ENCODE results near the gene C2orf92. TPM values are rescaled to one million over a fixed set of nuclear protein-coding genes. Genes with fewer than 3 reads are reported as not detected.

Gene C2orf92
- total RNA-seq, 1 donor from 2014 or later = 10.0 TPM

DNA sequence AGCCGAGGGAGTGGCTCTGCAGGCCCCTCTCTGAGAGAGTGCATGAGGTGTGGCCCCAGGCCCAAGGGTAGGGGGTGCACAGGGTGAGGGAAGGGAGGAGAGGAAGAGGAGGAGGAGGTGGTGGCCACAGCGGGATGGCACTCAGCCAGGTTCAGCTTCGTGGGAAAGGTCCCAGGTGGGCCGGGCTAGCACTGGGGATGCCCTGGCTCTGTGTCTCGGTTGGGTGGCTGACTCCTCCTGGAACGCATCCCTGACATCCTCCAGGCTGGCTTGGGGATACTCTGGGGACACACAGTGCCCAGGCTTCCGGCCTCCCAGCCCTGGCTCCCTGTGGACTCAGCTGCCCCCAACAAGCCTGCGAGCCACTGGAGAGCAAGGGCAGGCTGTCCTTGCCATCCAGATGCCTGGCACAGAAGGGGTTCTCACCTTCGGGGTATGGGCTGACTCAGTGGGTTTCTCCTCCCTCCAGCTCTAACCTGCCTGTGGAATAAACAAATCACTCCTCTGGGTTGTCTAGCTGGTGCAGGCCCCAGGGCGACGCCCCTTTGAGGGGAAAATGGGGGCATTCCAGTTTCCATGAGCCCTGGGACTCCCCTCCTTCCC, 43.3 kb downstream of the C2orf92 start:
- intact Hi-C loops (cut with micrococcal nuclease) = no loop called here

DNA sequence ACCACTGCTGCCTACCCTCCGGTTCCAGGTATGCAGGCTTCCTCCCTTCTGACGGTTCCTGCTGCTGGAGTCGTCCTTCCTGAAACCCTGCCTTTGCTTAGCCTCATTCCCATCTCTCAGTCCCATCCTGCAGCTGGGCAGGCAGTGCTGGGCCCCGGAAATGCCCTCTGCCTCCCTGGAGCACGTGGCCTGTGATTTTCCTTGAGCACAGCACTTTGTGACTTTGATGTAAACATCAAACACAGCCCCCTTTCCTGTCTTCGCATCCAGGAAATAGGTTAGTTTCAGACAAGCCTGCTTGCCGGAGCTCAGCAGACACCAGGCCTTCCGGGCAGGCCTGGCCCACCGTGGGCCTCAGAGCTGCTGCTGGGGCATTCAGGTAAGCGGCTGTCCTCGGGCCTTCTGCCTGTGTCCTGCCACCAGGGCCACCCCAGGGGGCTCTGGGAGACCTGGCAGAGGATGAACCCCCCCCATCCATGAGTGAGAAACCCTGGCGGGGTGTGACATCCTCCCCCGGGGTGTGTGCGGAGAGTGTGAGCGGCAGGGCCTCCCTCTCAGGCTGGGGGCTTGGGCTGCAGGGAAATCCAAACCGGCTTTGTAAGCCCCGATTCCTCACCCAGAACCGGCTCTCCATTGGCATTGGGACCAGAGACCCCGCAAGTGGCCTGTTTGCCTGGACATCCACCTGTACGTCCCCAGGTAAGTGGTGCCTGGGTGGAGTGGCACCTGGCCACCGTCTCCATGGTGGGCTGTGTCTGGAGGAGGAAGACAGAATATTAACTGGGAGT, 44.0 kb downstream of the C2orf92 start, which contains the start of gene ZAP70:
TSS of gene ZAP70 (plus strand) at position 281 of the 788 bp plus-strand sequence. CDS start 10,461 bp downstream, outside the sequence.
- intact Hi-C loops (cut with micrococcal nuclease) = no loop called here

DNA sequence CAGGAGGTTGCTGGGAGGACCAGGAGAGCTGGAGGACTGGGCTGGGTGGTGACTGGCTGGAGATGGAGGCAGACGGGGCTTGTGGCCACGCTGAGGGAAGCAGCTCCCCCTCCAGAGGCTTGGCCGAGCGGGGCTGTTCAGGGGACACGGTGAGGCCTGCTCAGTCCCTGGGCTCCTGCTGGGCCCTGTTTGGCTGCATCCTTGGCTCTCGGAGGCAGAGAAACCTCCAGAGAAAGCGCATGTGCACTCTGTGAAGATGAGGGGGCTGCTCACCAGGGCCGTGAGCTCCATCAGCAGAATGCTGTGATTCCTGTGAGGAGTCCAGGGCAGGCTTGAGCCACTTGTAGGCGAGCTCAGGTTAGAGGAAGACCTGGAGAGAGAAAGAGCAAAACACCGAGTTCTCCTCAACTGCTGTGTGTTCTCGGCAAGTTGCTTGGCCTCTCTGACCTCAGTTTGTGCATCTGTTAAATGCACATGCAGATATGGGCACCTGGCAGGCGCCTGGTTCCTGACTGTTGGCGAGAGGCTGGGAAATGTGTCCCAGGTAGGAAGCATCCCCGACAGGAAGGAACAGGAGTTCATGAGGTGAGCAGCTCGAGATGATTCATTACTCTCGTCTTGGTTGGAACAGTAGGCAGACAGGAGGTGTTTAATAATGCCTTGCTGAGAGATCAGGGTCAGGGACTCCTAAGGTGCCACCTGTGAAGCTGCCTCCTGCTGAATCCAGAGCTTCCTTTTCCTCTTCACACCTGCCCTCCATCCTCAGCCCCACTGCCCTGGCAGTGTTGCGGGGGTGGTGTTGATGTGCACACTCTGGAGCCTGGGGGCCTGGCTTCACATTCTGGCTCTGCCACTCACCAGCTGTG, 44.8 kb downstream of the C2orf92 start:
- intact Hi-C loops (cut with micrococcal nuclease) = no loop called here

DNA sequence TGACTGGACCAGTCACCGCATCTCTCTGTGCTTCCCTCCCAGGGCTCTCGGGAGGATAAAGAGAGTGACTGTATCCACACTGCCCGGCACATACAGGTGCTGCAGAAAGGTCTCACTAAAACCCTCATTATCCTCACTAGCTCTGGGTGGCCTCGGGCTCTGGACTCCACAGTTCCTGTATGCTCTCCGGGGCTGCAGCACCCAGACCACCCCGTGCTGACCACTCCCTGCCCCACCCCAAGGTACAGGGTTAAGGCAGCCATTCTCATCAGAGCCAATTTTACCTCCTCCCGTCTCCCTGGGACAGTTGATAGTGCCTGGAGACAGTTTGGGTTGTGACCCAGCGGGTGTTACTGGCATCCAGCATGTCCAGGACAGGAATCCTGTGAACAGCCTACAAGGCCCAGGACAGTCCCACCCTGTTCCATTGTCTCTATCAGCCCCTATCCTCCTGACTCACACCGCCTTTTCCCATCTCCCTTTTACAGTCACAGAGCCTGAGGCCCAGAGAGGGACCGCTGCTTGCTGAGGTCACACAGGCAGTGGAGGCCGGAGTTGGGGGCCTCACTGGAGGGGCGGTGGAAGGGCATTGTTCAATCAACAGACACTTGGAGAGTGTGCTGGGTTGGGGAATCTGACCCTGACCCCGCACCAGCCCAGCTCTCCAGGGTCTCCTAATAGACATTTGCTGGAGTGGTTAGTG, 45.6 kb downstream of the C2orf92 start:
- intact Hi-C loops (cut with micrococcal nuclease) = no loop called here

DNA sequence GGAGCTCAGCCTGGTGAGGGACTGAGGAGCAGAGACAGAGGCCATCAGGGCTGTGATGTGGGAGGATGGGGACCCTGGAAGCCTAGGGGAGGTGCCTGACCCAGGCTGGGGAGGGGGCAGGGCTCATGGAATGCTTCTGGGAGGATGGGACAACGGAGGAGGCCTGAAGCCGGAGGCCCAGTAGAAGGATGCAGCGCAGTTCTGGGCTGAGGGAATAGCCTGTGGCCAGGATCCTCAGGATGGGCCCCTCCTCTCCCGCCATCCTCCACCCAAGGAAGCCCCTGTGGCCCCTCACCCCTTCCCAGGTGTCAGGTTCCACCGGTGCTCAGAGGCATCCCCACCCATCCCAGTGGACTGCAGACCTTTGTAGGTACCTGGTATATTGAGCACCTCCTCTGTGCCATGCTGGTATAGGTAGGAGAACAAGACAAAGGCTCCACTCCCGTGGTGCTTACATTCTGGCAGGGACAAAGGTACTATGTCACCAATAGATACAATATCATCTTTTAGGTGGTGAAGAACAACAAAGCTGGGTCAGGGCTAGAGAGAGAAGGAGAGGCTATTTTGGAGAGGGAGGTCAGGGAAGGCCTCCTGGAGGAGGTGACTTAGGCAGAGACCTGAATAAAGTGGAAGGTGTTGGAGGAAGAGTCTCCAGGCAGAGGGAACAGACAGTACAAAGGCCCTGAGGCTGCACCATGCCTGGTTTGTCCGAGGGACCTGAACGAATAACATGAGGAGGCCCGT, 46.6 kb downstream of the C2orf92 start:
- intact Hi-C loops (cut with micrococcal nuclease) = no loop called here

DNA sequence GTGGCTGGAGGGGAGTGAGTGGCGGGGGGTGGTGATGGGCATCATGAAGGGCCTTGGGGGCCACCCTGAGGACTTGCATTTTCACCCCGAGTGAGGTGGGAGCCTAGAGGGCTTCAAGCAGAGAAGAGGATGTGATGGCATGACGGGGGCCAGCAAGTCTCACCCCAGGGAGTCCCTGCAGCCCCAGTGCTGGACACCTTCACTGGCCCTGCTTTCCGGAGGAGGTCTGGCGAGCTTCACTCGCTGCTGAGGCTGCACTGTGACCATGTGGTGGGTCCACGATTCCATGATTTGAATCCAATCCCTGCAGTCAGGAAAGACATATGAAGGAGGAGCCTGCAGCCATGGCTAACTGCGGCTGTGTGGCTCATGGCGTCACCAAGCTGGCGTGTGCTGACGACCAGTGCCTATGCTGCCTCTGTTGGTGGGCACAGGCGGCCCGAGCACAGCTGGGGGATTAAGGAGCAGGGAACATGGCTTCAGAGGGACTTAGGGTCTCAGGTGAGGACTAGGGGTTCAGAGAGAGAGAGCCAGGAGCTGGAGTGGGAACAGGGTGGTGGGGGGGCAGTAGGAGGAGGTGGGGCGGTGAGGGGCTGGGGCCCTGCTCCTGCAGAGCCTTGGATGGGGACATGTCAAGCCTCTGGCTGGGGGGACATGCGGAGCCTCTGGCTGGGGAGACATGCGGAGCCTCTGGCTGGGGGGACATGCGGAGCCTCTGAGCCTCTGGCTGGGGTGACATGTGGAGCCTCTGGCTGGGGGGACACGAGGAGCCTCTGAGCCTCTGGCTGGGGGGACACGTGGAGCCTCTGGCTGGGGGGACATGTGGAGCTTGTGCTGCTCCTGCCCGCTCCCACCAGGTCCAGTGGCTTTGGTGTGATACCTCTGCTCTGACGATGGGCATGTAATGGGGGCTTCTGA, 47.4 kb downstream of the C2orf92 start:
- intact Hi-C loops (cut with micrococcal nuclease) = no loop called here

DNA sequence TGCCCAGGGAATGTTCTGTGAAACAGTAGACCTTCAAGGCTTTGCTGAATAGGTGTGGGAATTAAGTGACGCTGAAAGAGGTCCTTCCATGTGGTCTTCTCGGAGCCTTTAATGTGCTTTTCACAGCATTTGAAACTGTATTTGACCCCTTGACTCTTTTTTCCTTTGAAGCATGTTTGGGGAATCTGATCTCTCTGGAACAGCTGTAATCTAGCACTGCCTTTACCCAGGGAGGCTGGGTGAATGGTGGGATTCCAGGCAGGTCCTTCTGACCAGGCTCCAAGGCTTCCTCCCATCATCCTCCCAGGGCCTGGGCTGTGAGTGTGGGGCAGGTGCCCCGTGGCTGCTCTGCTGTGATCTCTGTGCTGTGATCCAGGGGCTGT, 48.1 kb downstream of the C2orf92 start:
- intact Hi-C loops (cut with micrococcal nuclease) = no loop called here

DNA sequence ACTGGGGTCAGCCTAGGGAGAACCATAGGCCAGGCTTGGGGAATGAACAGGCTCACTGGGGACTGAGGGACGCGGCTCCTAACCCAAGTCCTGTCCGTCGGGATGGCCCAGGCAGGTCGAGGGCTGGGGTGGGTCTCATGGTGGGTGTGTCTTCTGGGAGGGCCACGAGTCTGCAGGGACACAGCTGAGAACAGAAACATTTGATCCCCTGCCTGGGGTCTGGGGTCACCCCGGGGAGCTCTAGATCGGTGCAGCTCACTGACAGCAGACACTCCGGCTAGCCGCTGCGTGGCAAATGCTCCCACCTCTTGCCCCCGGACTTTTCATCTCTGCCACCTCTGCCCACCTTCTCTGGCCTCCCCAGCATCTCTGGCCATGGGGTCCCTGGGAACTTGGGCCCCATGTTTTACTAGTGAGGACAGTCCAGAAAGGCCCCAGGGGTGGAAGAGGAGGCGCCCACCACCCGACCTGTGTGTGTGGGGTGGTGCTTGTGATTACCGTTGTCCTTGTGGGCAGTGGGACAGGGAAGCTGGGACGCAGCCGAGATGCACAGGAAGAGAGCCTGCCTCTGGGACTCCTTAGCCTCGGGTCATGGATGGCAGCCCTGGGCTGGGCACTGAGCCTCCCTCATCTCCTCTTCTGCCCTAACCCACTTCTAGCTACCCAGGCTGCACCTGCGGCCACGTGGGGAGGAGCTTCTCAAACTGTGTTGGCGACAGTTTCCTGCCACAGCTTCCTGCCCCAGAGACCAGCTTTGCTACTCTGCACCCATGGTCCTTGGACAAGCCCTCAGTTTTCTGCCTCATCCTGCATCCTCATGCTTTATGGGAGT, 48.8 kb downstream of the C2orf92 start:
- intact Hi-C loops (cut with micrococcal nuclease) = no loop called here

DNA sequence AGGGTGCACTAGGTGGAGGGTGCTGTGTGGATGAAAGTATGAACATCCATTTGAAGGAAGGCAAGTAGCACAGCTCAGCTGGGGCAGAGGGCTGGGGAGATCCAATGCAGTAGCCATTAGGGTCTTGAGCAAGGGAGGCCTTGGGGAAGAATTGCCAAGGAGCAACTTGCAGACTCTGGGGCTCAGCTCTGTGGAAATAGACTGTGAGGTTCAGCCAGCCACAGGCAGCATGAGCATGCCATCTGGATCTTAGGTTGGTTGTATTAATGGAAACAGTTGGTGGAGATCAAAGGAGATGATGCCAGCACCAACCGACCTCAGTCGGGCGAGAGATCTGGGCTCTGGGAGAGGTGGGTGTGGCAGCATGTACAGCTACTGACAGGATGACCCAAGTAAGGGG, 49.4 kb downstream of the C2orf92 start:
- intact Hi-C loops (cut with micrococcal nuclease) = no loop called here

DNA sequence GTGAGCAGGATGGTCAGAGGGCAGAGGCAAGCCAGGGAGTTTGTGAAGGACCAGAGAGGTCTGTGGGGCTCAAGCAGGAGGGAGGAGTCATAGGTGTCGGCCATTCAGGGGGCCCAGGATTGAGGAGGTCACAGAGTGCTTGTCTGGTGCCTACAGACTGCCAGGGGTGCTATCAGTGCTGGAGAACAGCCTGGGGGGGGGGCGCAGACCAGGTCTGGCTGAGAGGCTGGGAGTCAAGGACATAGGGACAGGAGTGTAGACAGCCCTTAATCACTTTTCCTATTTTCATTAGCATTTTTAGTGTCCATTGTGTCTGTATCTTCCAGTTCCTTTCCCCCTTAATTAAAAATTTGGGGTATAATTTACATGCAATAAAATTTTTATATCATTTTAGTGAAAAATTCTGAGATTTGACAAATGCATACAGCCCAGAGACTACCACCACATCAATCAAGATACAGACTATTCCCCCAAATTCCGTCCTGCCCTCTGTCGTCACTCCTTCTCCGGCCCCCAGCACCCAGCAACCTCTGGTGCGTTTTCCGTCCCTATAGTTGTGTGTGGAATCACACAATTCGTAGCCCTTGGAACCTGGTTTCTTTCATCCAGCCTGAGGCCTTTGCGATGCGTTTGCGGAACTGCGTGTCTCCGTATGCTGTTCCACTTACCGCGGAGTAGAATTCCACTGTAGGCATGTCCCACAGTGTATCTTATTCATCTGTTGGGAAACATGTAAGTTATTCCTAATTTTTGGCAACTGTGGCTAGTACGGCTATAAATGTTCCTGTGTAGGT, 50.0 kb downstream of the C2orf92 start:
- intact Hi-C loops (cut with micrococcal nuclease) = no loop called here

DNA sequence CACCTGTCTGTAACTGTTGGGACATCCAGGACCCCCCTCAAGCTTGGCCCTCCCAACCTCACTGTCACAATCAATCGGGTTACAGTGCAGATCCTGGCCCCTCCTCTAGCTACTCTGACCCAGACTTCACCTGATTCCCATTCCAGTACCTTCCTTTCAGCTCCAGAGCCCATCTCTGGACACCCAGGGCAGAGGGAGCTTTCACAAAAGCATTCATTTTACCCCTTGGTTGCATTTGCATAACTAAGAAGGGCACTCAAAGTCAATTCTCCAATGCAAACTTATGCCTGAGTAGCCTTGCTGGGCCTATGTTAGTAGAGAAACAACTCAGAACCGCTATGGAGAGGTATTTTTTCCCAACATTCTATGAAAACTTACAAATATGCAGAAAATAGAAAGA, 51.2 kb downstream of the C2orf92 start:
- intact Hi-C loops (cut with micrococcal nuclease) = no loop called here

DNA sequence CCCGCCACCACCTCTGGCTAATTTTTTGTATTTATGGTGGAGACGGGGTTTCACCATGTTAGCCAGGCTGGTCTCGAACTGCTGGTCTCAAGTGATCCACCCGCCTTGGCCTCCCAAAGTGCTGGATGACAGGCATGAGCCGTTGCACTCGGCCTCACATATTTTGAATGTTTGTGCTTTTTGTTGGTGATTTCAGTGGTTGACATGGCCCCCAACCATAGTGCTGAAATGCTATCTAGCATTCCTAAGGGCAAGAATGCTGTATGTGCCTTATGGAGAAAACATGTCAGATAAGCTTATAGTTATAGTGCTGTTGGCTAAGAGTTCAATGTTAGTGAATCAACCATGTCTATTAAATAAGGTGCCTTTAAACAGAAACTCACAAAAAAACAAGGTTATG, 52.7 kb downstream of the C2orf92 start:
- intact Hi-C loops (cut with micrococcal nuclease) = no loop called here

DNA sequence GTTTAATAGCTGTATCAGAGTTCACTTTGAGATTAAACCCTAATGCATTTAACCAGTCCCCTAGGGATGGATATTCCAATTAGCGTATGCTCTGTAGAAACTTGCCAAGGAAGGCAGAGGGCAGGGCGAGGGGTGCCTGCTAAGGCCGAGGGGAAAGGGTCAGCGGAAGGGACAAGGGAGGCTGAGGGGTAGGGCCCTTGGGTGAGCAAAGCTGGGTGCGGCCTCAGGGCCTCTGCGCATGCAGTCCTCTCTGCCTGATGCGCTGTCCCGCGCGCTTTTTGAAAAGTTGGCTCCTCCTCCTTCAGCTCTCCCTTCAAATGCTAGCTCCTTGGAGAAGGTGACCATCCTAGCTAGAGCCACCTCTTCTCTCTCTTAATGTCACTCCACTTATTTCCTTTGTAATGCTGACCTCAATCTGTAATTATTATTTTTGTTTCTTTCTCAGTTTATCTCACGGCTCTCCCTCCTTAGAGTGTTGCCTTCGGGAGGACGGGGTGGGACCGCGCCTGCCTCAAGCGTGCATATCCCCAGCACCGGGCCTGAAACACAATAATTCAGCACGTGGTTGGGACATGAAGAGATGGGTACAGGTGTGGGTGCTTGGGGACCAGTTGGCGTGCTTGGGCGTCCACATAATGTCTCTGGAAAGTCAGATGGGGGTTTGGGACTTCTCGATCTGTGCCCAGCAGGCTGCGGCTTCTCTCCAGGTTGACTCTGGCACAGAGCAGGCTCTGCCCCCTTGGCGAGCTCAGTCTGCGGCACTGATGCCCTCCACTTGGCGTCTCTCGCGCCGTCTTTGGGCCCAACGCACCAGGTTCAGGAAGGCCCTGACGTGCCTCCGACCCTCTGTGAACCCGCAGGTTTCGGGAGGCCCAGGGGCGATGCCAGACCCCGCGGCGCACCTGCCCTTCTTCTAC, 53.9 kb downstream of the C2orf92 start:
- intact Hi-C loops (cut with micrococcal nuclease) = no loop called here

DNA sequence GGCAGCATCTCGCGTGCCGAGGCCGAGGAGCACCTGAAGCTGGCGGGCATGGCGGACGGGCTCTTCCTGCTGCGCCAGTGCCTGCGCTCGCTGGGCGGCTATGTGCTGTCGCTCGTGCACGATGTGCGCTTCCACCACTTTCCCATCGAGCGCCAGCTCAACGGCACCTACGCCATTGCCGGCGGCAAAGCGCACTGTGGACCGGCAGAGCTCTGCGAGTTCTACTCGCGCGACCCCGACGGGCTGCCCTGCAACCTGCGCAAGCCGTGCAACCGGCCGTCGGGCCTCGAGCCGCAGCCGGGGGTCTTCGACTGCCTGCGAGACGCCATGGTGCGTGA, 54.5 kb downstream of the C2orf92 start:
- intact Hi-C loops (cut with micrococcal nuclease) = no loop called here

DNA sequence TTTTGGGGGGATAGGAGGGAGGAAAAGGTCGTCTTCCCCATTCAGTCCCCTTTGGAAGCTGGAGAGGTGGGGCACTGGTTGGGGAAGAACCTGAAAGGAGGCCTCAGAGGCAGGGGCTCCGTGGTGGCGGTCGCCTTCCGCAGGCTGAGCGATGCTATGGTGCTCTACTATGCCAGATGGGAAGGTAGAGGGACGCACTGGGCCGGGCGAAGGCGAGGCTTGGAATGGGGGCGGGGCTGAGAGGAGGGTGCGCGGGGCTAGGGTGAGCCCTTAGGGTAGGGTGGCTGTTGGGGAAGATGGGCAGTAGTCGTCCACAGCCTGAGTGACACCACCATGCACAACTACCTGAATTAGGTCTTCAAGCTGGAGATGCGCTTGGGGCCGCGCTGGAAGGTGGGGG, 55.0 kb downstream of the C2orf92 start:
- intact Hi-C loops (cut with micrococcal nuclease) = no loop called here

DNA sequence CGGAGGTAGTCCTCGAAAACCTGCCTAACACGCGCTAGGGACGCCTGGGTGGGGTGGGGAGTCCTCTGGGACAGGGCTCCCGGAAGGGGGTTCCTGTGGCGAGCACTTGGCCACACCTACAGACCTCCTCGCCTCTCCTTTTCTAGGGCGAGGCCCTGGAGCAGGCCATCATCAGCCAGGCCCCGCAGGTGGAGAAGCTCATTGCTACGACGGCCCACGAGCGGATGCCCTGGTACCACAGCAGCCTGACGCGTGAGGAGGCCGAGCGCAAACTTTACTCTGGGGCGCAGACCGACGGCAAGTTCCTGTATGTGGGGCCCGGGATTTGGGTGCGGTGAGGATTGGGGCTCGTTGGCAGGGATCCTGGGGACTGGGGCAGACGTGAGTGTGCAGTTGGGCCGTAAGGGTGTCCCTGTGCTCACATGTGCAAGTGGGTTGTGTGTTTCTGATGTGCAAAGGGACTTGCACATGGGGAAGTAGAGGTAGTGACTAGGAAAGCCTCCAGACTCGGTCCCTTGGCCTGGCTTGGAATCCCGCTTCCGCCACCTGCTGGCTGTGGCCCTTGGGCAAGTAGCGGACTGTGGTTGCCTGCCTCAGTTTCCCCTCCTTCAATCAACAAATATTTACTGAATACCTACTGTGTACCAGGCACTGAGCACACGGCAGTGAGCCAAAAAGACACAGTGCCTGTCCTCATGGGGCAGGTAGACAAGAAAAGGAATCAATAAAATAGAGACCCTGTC, 55.6 kb downstream of the C2orf92 start:
- intact Hi-C loops (cut with micrococcal nuclease) = no loop called here
